Measurements from ENCODE around the gene TPH2. TPM values are rescaled to one million over a fixed set of nuclear protein-coding genes. Genes with fewer than 3 reads are reported as not detected.

Gene TPH2
- total and polyA plus RNA-seq, 2 of the 4 experiments (the other 2 are of a cell fraction), result not detected

GRCh38 chr12:71954861-71955260, 16.2 kb downstream of the TPH2 start:
- Histone ChIP-seq H4K91ac (ENCODE audit: insufficient read depth, low read depth, low read length) (no peak overlapping the region), H4K5ac (ENCODE audit: low read depth, low read length) (peak overlapping the region; percentile 56; the same call in 1 of the 2 replicates), H3K4me3 (ENCODE audit: insufficient read depth, low read depth, low read length) (no peak overlapping the region), H2BK5ac (ENCODE audit: low read depth, low read length, poor library complexity, severe bottlenecking) (peak overlapping the region; percentile 97), H4K20me1 (ENCODE audit: insufficient read depth, low read length) (no peaks in the 10 kb centered on the region), H3K14ac (replicated peaks; ENCODE audit: low read depth, low read length) (no peak overlapping the region), H3K4me2 (ENCODE audit: low read depth, low read length) (no peak overlapping the region), H3K9me1 (ENCODE audit: insufficient read depth, low read length) (peaks cover 15% of the 10 kb centered on the region), H2BK120ac (ENCODE audit: low read depth, low read length) (peak overlapping the region; percentile 96), H3K18ac (ENCODE audit: low read depth, low read length) (no peak overlapping the region; the same call in 1 of the 2 replicates), H2AK9ac (replicated peaks; ENCODE audit: low read depth, low read length, poor library complexity) (no peak overlapping the region), H2BK15ac (ENCODE audit: low read depth, low read length) (no peak overlapping the region; the same call in 2 of the 3 replicates), H3K79me1 (ENCODE audit: low read depth in 1 of 2, low read length in 2 of 2) (peaks cover 0 to 8% of the 10 kb centered on the region in 2 experiments; a peak in 1 of 4 replicates), H3K56ac (ENCODE audit: extremely low read depth, insufficient read depth, low read length) (no peak overlapping the region), H2AFZ (replicated peaks; ENCODE audit: low read length, poor library complexity) (no peak overlapping the region), H3K9me3 (ENCODE audit: control insufficient read depth, insufficient read depth, low read length) (no peaks in the 10 kb centered on the region), H3K4ac (ENCODE audit: low read depth, low read length) (peak overlapping the region; percentile 81; the same call in 1 of the 2 replicates), H3K4me1 (ENCODE audit: control insufficient read depth, insufficient read depth, low read length) (peaks cover 19% of the 10 kb centered on the region), H3K27me3 (ENCODE audit: control insufficient read depth, insufficient read depth, low read length) (no peaks in the 10 kb centered on the region), H2BK20ac (ENCODE audit: low read depth, low read length) (no peak overlapping the region; the same call in 1 of the 2 replicates), H3K23ac (ENCODE audit: low read depth, low read length) (no peak overlapping the region), H2AK5ac (ENCODE audit: low read depth, low read length) (no peak overlapping the region), H3K9ac (ENCODE audit: low read depth, low read length) (no peak overlapping the region), H4K8ac (ENCODE audit: low read depth in 2 of 2, low read length in 2 of 2) (peak overlapping the region in 1 of 2 experiments; percentile 77; a peak in 1 of 4 replicates), H3K27ac (ENCODE audit: insufficient read depth, low read length) (no peak overlapping the region), H3K36me3 (ENCODE audit: control insufficient read depth, insufficient read depth, low read length) (no peaks in the 10 kb centered on the region)
- POLR2A ChIA-PET (ENCODE audit: unreplicated experiment), result no interaction called here
- CTCF ChIA-PET, result no interaction called here
- in situ Hi-C loops (cut with MboI; ENCODE audit: low sequenced_read_pairs) (no loop called here), dilution Hi-C loops (cut with HindIII; ENCODE audit: low sequenced_read_pairs, unreplicated experiment) (no loop called here), intact Hi-C loops (cut with micrococcal nuclease) (loop anchor here (10.0 kb wide), 2 partner anchors 280 to 320 kb away; partner anchors contain the start of gene TRHDE)
- WGBS, 2 experiments (ENCODE audit: extremely low coverage in 2 of 2, insufficient read length in 1 of 2), result no CpG with 5 or more reads among the region's 1 CpG
- no TSS peak for BruUV-seq (replicated peaks)
- no peak for ATAC-seq (ENCODE audit: low read depth)
- no peak for TF ChIP-seq MXI1 (IDR thresholded peaks at IDR 0.05; ENCODE audit: borderline replicate concordance, low read depth, low read length)
- no peak for TF ChIP-seq MAZ (IDR thresholded peaks at IDR 0.05; ENCODE audit: borderline replicate concordance, low read depth, low read length)
- no peak for TF ChIP-seq POLR2A (IDR thresholded peaks at IDR 0.05; ENCODE audit: low read depth, low read length)
- TF ChIP-seq RCOR1 (IDR thresholded peaks at IDR 0.05; ENCODE audit: insufficient replicate concordance, low read length), result no peak
- no peak for TF ChIP-seq CEBPB (IDR thresholded peaks at IDR 0.05; ENCODE audit: low read depth, low read length)
- no peak for TF ChIP-seq MAFK (IDR thresholded peaks at IDR 0.05; ENCODE audit: low read depth, low read length)
- no peak for TF ChIP-seq ELK1 (IDR thresholded peaks at IDR 0.05; ENCODE audit: borderline replicate concordance, low read depth, low read length)
- no peak for TF ChIP-seq FOS (IDR thresholded peaks at IDR 0.05; ENCODE audit: low read depth, low read length)
- no peak for DNase-seq
